HCT116 (cell line): ENCODE results near the gene ATP4A. TPM values are rescaled to one million over a fixed set of nuclear protein-coding genes. Genes with fewer than 3 reads are reported as not detected.

Experiments
- ATAC-seq: fragments of 200-7000 bp; cut with Tn5 transposase; 2 replicates; pipeline ENCODE4 v1.9.1; 2020; ENCODE audit warnings: mild to moderate bottlenecking, moderate library complexity
- BruUV-seq: library from RNA; stranded (reverse); fragments of 400-500 nt; replicated peaks from 2 replicates; lab custom pipeline; 2021; lab: Mats Ljungman, UMichigan
- CTCF ChIA-PET: fragments of 300-600 bp; sonication (Branson Sonifier 250); formaldehyde crosslinking; loops from one replicate; lab custom pipeline; 2021; ENCODE audit warnings: antibody characterized with exemption; lab: Charles Lee
- POLR2A ChIA-PET: fragments of 300-600, 350-600 bp; sonication (Branson Sonifier 250); formaldehyde crosslinking; loops from one replicate; lab custom pipeline; 2021; ENCODE audit warnings: antibody characterized with exemption; lab: Charles Lee
- RAD21 ChIA-PET, 2 experiments: fragments of 300-600 bp; sonication (Branson Sonifier 250); formaldehyde crosslinking; loops; one replicate each; lab custom pipeline; 2023; ENCODE audit warnings: low total read pairs in 2 of 2; ENCODE audit not compliant: uncharacterized antibody in 2 of 2, unreplicated experiment in 2 of 2, low non-redundant PET in 1 of 2; lab: Charles Lee
- DNase-seq: peaks from one replicate; pipeline ENCODE4 v3.0.0-alpha.2; 2010; ENCODE audit warnings: low read depth, low spot score
- H2AFZ ChIP-seq: fragments of 200-600 bp; shearing (Covaris generic), sonication (generic); 2 replicates; pipeline ENCODE4 v1.6.1; 2017; ENCODE audit warnings: low read depth, mixed run types, mixed read lengths, antibody characterized with exemption, low read length; ENCODE audit not compliant: poor library complexity, severe bottlenecking
- H3K27ac ChIP-seq: 2 replicates; pipeline ENCODE4 v1.5.1; 2012; ENCODE audit warnings: low read depth, low read length
- H3K27me3 ChIP-seq: fragments of 200-600 bp; sonication (generic); 2 replicates; pipeline ENCODE4 v1.6.1; 2016; ENCODE audit warnings: mixed run types, low read length, mixed read lengths; ENCODE audit not compliant: insufficient read depth
- H3K36me3 ChIP-seq, 2 experiments: fragments of 200-500 bp in 1 of 2; fragments of 200-600 bp in 1 of 2; sonication (Bioruptor generic) in 1 of 2; sonication (generic) in 1 of 2; 2 replicates each; pipeline versions ENCODE4 v1.5.1 to v1.6.1; 2014 to 2016; ENCODE audit warnings: low read length in 2 of 2, inconsistent platforms in 1 of 2, mixed read lengths in 1 of 2, mixed run types in 1 of 2; ENCODE audit not compliant: insufficient read depth in 2 of 2, control insufficient read depth in 1 of 2
- H3K4me1 ChIP-seq, 2 experiments: fragments of 200-600 bp in 1 of 2; sonication (generic) in 1 of 2; 2 replicates each; pipeline versions ENCODE4 v1.5.1 to v1.6.1; 2012 to 2017; ENCODE audit warnings: low read length in 2 of 2, inconsistent platforms in 1 of 2, mild to moderate bottlenecking in 1 of 2, mixed read lengths in 1 of 2, mixed run types in 1 of 2, moderate library complexity in 1 of 2; ENCODE audit not compliant: insufficient read depth in 2 of 2, control insufficient read depth in 1 of 2
- H3K4me2 ChIP-seq: fragments of 200-600 bp; sonication (generic); 2 replicates; pipeline ENCODE4 v1.6.1; 2017; ENCODE audit warnings: mixed run types, low read length, mixed read lengths
- H3K4me3 ChIP-seq, 2 experiments: fragments of 200-600 bp in 1 of 2; sonication (generic) in 1 of 2; replicated peaks in 1 of 2; 2 replicates each; pipeline ENCODE4 v1.5.1; 2011 to 2016; ENCODE audit warnings: low read length in 2 of 2, control low read depth in 1 of 2, low read depth in 1 of 2, mild to moderate bottlenecking in 1 of 2, mixed read lengths in 1 of 2, mixed run types in 1 of 2
- H3K79me2 ChIP-seq: fragments of 200-600 bp; sonication (generic); 2 replicates; pipeline ENCODE4 v1.6.1; 2017; ENCODE audit warnings: mild to moderate bottlenecking, mixed run types, low read length, moderate library complexity, mixed read lengths; ENCODE audit not compliant: insufficient read depth
- H3K9ac ChIP-seq: fragments of 200-600 bp; sonication (generic); 2 replicates; pipeline ENCODE4 v1.6.1; 2016; ENCODE audit warnings: low read length, mixed read lengths
- H3K9me2 ChIP-seq: fragments of 200-600 bp; sonication (generic), shearing (Covaris generic); 2 replicates; pipeline ENCODE4 v1.6.1; 2017; ENCODE audit warnings: mixed run types, mild to moderate bottlenecking, moderate library complexity; ENCODE audit not compliant: insufficient read depth
- H3K9me3 ChIP-seq, 2 experiments: fragments of 200-500 bp in 1 of 2; fragments of 200-600 bp in 1 of 2; sonication (Bioruptor generic) in 1 of 2; sonication (generic) in 1 of 2; 2 replicates each; pipeline ENCODE4 v1.6.1; 2014 to 2017; ENCODE audit warnings: low read length in 2 of 2, mixed read lengths in 2 of 2, inconsistent platforms in 1 of 2, low read depth in 1 of 2, mild to moderate bottlenecking in 1 of 2, mixed run types in 1 of 2, moderate library complexity in 1 of 2; ENCODE audit not compliant: control insufficient read depth in 1 of 2, insufficient read depth in 1 of 2
- H4K20me1 ChIP-seq: fragments of 200-600 bp; sonication (generic), shearing (Covaris generic); 2 replicates; pipeline ENCODE4 v1.6.1; 2017; ENCODE audit warnings: mixed run types, mild to moderate bottlenecking, moderate library complexity; ENCODE audit not compliant: insufficient read depth
- CEBPB ChIP-seq: IDR thresholded peaks from 2 replicates; pipeline ENCODE4 v1.6.1; 2012; ENCODE audit warnings: low read depth
- EGR1 ChIP-seq: IDR thresholded peaks from 2 replicates; pipeline ENCODE4 v1.6.1; 2012; ENCODE audit warnings: low read depth
- ELF1 ChIP-seq: IDR thresholded peaks from 2 replicates; pipeline ENCODE4 v1.6.1; 2012; ENCODE audit warnings: low read depth, borderline replicate concordance
- EZH2 ChIP-seq: fragments of 200-600 bp; sonication (generic); IDR thresholded peaks from 2 replicates; pipeline ENCODE4 v1.6.1; 2017; ENCODE audit warnings: antibody characterized with exemption, mixed run types
- EZH2phosphoT487 ChIP-seq: fragments of 200-600 bp; IDR thresholded peaks from 2 replicates; pipeline ENCODE4 v1.6.1; 2018; ENCODE audit warnings: antibody characterized with exemption, borderline replicate concordance
- POLR2AphosphoS5 ChIP-seq: IDR thresholded peaks from 2 replicates; pipeline ENCODE4 v1.6.1; 2011; ENCODE audit warnings: mild to moderate bottlenecking, low read depth, low read length, moderate library complexity
- RAD21 ChIP-seq: IDR thresholded peaks from 2 replicates; pipeline ENCODE4 v1.6.1; 2012; ENCODE audit warnings: low read depth, mild to moderate bottlenecking
- REST ChIP-seq: IDR thresholded peaks from 2 replicates; pipeline ENCODE4 v1.6.1; 2012; ENCODE audit warnings: low read depth
- SP1 ChIP-seq: IDR thresholded peaks from 2 replicates; pipeline ENCODE4 v1.6.1; 2012; ENCODE audit warnings: low read depth
- YY1 ChIP-seq: IDR thresholded peaks from 2 replicates; pipeline ENCODE4 v1.6.1; 2011; ENCODE audit warnings: low read length, low read depth, moderate library complexity, mild to moderate bottlenecking; ENCODE audit not compliant: insufficient replicate concordance; ENCODE audit errors: extremely low read depth
- ZBTB33 ChIP-seq: IDR thresholded peaks from 2 replicates; pipeline ENCODE4 v1.6.1; 2011; ENCODE audit warnings: mild to moderate bottlenecking, low read length, moderate library complexity; ENCODE audit not compliant: insufficient replicate concordance; ENCODE audit errors: extremely low read depth
- ZNF274 ChIP-seq: fragments of 200-500 bp; sonication (Bioruptor generic); IDR thresholded peaks from 2 replicates; pipeline ENCODE4 v1.6.1; 2014; ENCODE audit warnings: mild to moderate bottlenecking, low read depth, low read length, inconsistent platforms
- intact Hi-C: fragments of 100-400 bp; cut with micrococcal nuclease; formaldehyde crosslinking; loops from 2 replicates; pipeline ENCODE4 v1.10.0; 2022
- total RNA-seq: library from RNA; stranded (reverse); gene quantifications from one replicate; pipeline ENCODE4 v1.2.1, GENCODE V29; 2021; ENCODE audit not compliant: unreplicated experiment

ATP4A gene
- total RNA-seq, 1 experiment from 2014 or later = 0.27 TPM

GRCh38 chr19:35549879-35550523 is 13.5 kb downstream of the ATP4A start:
- no peak overlapping the region for H2AFZ ChIP-seq
- H4K20me1 ChIP-seq = no peaks in the 10 kb centered on the region
- peaks cover 34% of the 10 kb centered on the region for H3K79me2 ChIP-seq
- H3K9me3 ChIP-seq = no peaks in the 10 kb centered on the region
- H3K4me3 ChIP-seq = no peak overlapping the region
- H3K4me2 ChIP-seq = no peak overlapping the region
- no peaks in the 10 kb centered on the region for H3K9me2 ChIP-seq
- RAD21 ChIA-PET = no interaction called here
- DNase-seq = no peak
- peaks cover 2 to 12% of the 10 kb centered on the region in 2 experiments; a peak in 1 of 4 replicates for H3K36me3 ChIP-seq
- peaks cover 6 to 13% of the 10 kb centered on the region in 2 experiments; a peak in 3 of 4 replicates for H3K4me1 ChIP-seq
- H3K27ac ChIP-seq = no peak overlapping the region
- TF ChIP-seq ELF1 = no peak
- no peak for TF ChIP-seq CEBPB
- no peak for TF ChIP-seq REST
- TF ChIP-seq RAD21 = no peak
- no peak for TF ChIP-seq EGR1
- no peak for TF ChIP-seq EZH2phosphoT487
- no peak for TF ChIP-seq YY1
- TF ChIP-seq POLR2AphosphoS5 = no peak
- TF ChIP-seq SP1 = no peak
- TF ChIP-seq ZBTB33 = no peak
- TF ChIP-seq ZNF274 = no peak
- no peak for TF ChIP-seq EZH2
- TF ChIP-seq, all 23 proteins: peak for 0
- intact Hi-C loops = loop anchor here (2.0 to 10.0 kb wide), 2 partner anchors 167 to 385 kb away; partner anchors contain the start of gene LRFN3
- POLR2A ChIA-PET = no interaction called here
- ATAC-seq = no peak
- CTCF ChIA-PET = interaction anchor here (1.8 kb wide), 1 partner anchor 8 kb away, joined by 8 read pairs; no protein-coding TSS in a partner anchor
- Histone ChIP-seq H3K9ac (no peak overlapping the region), H3K27me3 (no peaks in the 10 kb centered on the region)
- BruUV-seq = no TSS peak
